NCI-H1694 treated with DMSO at 0.1 percent for 48 hours (cell line): Measurements from ENCODE around the gene ETDA.
"Not testable (repeated sequence)": the region's sequence is repeated elsewhere in the genome, so short reads cannot be mapped to it uniquely, and the experiment has no call there.

ENCODE experiments used
- DNase-seq: peaks from one replicate; lab custom pipeline; 2025; lab: John Stamatoyannopoulos, UW

Gene ETDA

GRCh38 chrX:135252011-135252518 lies at the start of gene ETDA:
Gene ETDA, plus strand, starts transcription at chrX:135252061. Its CDS starts 1,216 bp downstream, at chrX:135253277.
- not testable (repeated sequence) for DNase-seq

GRCh38 chrX:135206427-135206826 lies 45.4 kb upstream of the ETDA start:
- DNase-seq = not testable (repeated sequence)

GRCh38 chrX:135213200-135213844 lies 38.5 kb upstream of the ETDA start:
- no peak for DNase-seq

- DNase-seq = not testable (repeated sequence)
Measured at GRCh38 chrX:135245989-135246388, 5.9 kb upstream of the ETDA start.

- DNase-seq = not testable (repeated sequence)
Measured at GRCh38 chrX:135256087-135256684, 4.3 kb downstream of the ETDA start.

DNA sequence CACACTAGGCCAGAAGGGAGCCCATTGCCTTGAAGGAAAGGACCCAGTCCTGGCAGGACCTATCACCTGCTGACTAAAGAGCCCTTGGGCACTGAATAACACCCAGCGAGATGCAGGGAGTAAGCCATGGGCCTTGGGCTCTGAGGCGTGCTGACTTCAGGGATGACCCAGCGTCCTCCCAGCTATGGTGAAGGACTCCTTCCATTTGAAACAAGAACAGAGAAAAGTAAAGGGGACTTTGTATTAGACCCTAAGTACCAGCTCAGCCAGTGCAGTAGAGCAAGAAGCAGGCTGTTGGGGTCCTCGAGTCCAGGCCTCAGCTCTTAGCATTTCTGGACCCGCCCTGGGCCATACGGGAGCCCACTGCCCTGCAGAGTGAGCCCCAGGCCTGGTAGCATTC lies 5.1 kb downstream of the ETDA start:
- DNase-seq = no peak

- no peak for DNase-seq
Measured at GRCh38 chrX:135257469-135257868, 5.6 kb downstream of the ETDA start.

GRCh38 chrX:135260976-135261375 lies 9.1 kb downstream of the ETDA start:
- DNase-seq = not testable (repeated sequence)

DNA sequence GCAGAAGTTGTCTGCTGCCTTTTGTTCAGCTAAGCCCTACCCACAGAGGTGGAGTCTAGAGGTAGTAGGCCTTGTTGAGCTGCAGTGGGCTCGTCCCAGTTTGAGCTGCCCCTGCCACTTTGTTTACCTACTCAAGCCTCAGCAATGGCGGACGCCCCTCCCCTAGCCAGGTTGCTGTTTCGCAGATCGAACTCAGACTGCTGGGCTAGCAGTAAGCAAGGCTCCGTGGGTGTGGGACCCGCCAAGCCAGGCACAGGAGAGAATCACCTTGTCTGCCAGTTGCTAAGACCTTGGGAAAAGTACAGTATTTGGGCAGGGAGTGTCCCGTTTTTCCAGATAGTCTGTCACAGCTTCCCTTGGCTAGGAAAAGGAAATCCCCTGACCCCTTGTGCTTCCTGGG lies 11.5 kb downstream of the ETDA start:
- DNase-seq = not testable (repeated sequence)

DNA sequence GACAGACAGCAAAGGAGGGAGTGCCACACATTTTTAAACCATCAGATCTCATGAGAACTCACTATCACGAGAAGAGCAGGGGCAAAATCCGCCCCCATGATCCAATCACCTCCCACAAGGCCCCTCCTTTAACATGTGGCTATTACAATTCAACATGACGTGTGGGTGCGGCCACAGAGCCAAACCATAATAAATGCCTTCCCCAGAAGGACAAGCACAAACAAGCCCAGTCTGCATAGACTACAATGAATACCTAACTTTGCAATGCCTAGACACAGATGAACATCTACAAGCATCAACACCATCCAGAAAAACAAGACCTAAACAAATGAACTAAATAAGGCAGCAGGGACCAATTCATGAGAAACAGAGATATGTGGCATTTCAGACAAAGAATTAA lies 12.3 kb downstream of the ETDA start:
- DNase-seq = no peak

GRCh38 chrX:135273162-135273561 lies 21.3 kb downstream of the ETDA start:
- DNase-seq = no peak

DNA sequence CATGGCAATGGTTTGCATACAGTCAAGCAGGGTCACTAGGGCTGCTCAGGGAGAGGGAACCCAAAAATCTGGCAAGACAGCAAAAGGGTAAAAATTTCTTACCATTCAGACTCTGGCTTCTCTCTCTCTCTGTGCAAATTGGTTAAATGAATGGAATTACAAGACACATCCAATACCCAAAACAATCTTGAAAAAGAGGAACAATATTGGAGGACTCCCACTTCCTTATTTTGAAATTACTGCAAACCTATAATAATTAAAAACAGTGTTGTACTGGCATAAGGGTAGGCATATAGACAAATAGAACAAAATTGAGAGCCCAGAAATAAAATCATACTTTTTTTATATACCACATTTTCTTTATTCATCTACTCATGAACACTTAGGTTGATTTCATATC lies 24.1 kb downstream of the ETDA start:
- DNase-seq = no peak

DNA sequence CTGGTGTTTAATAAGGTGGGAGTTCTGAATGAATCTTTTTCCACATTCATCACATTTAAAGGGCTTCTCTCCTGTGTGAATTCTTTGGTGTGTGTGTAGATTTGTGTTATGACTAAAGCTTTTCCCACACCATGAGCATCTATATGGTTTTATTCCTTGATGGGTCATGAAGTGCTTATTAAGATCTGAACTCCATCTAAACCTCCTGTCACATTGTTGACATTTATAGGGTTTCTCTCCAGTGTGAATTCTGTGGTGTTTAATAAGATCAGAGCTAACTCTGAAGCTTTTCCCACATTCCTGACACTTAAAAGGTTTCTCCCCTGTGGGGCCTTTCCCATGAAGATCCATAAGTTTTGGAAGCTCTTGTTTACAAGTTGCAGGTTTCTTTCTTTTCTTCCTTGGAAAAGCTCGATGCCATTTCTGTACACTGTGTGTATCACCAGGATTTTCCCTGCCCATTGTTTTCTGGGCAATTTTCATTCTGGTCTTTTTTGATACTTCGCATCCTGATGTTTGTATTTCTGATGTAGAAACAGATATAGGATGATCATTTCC lies 35.5 kb downstream of the ETDA start:
- no peak for DNase-seq

- DNase-seq = no peak
Measured at GRCh38 chrX:135295238-135295943, 43.5 kb downstream of the ETDA start.

DNA sequence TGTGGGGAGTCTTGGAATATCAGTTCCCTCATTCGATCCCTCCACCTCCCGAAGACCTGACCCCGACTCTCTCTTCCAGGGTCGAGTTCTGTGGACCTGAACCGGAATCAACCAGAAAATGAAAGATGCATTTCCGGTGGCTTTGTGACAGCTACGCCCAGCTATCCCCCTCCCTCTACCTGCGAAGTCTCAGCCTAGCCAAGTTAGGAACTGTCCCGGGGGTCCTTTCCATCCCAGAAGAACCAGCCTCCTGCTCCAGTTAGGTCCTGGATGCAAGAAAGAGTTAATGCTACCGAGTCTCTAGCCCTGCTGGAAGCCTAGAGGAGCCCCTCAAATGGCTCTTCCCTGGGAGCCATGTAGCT lies 44.1 kb downstream of the ETDA start:
- DNase-seq = no peak

GRCh38 chrX:135302269-135302873 lies 50.5 kb downstream of the ETDA start:
- DNase-seq = no peak
